PC-3 (cell line): ENCODE results near the gene CPEB1. TPM values are rescaled to one million over a fixed set of nuclear protein-coding genes. Genes with fewer than 3 reads are reported as not detected.

ENCODE experiments used
- ATAC-seq: fragments of 200-7000 bp; cut with Tn5 transposase; 2 replicates; pipeline ENCODE4 v1.9.1; 2020; ENCODE audit warnings: mild to moderate bottlenecking, moderate library complexity
- BruUV-seq: library from RNA; stranded (reverse); fragments of 400-500 nt; replicated peaks from 2 replicates; lab custom pipeline; 2021; lab: Mats Ljungman, UMichigan
- CTCF ChIA-PET: fragments of 300-600 bp; sonication (Branson Sonifier 250); formaldehyde crosslinking; loops from one replicate; lab custom pipeline; 2022; ENCODE audit warnings: antibody characterized with exemption; lab: Charles Lee
- POLR2A ChIA-PET: fragments of 300-600 bp; sonication (Branson Sonifier 250); formaldehyde crosslinking; loops from one replicate; lab custom pipeline; 2022; ENCODE audit warnings: antibody characterized with exemption; ENCODE audit not compliant: unreplicated experiment; lab: Charles Lee
- DNase-seq: peaks from one replicate; pipeline ENCODE4 v3.0.0-alpha.2; 2015
- H2AFZ ChIP-seq: fragments of 300-600 bp; sonication (generic); 2 replicates; pipeline ENCODE4 v1.6.0; 2016; ENCODE audit warnings: antibody characterized with exemption, low read length
- H3F3A ChIP-seq: fragments of 300-600 bp; sonication (generic); one replicate; pipeline ENCODE4 v1.6.0; 2017; ENCODE audit warnings: antibody characterized with exemption, low read length, control low read depth, mild to moderate bottlenecking; ENCODE audit not compliant: unreplicated experiment
- H3K27ac ChIP-seq: fragments of 300-600 bp; sonication (generic); 2 replicates; pipeline ENCODE4 v1.5.1; 2016; ENCODE audit warnings: mild to moderate bottlenecking, low read length
- H3K27me3 ChIP-seq: fragments of 300-600 bp; sonication (generic); 2 replicates; pipeline ENCODE4 v1.6.1; 2016; ENCODE audit warnings: low read length, mixed read lengths
- H3K36me3 ChIP-seq: fragments of 300-600 bp; sonication (generic); 2 replicates; pipeline ENCODE4 v1.6.1; 2016; ENCODE audit warnings: low read depth, mixed run types, low read length, mixed read lengths
- H3K4me1 ChIP-seq: fragments of 300-600 bp; sonication (generic); 2 replicates; pipeline ENCODE4 v1.5.1; 2016; ENCODE audit warnings: low read length; ENCODE audit not compliant: insufficient read depth
- H3K4me2 ChIP-seq: fragments of 300-600 bp; sonication (generic); 2 replicates; pipeline ENCODE4 v1.6.0; 2016; ENCODE audit warnings: low read length
- H3K4me3 ChIP-seq: fragments of 300-600 bp; sonication (generic); 2 replicates; pipeline ENCODE4 v1.5.1; 2016; ENCODE audit warnings: mild to moderate bottlenecking, low read length, mixed read lengths
- H3K79me2 ChIP-seq: fragments of 300-600 bp; sonication (generic); 2 replicates; pipeline ENCODE4 v1.6.1; 2017; ENCODE audit warnings: low read length, mixed read lengths
- H3K9ac ChIP-seq: fragments of 300-600 bp; sonication (generic); 2 replicates; pipeline ENCODE4 v1.6.0; 2016; ENCODE audit warnings: mild to moderate bottlenecking, low read length
- H3K9me2 ChIP-seq: fragments of 300-600 bp; sonication (generic); replicated peaks from 2 replicates; pipeline ENCODE4 v1.6.1; 2016; ENCODE audit warnings: mixed run types, low read length, mixed read lengths
- H3K9me3 ChIP-seq: fragments of 300-600 bp; sonication (generic); 2 replicates; pipeline ENCODE4 v1.6.1; 2016; ENCODE audit warnings: low read length, mixed read lengths
- H4K20me1 ChIP-seq: fragments of 300-600 bp; sonication (generic); 2 replicates; pipeline ENCODE4 v1.6.1; 2016; ENCODE audit warnings: low read length, mixed read lengths
- EZH2 ChIP-seq: fragments of 300-600 bp; sonication (generic); IDR thresholded peaks from one replicate; pipeline ENCODE4 v1.6.1; 2017; ENCODE audit warnings: antibody characterized with exemption, mild to moderate bottlenecking, low read length; ENCODE audit not compliant: unreplicated experiment
- EZH2phosphoT487 ChIP-seq: fragments of 300-600 bp; sonication (generic); IDR thresholded peaks from 2 replicates; pipeline ENCODE4 v1.6.1; 2018; ENCODE audit warnings: mild to moderate bottlenecking, antibody characterized with exemption, low read length, borderline replicate concordance
- intact Hi-C: fragments of 100-400 bp; cut with micrococcal nuclease; formaldehyde crosslinking; loops from 2 replicates; pipeline ENCODE4 v1.9.0; 2023
- total RNA-seq: library from RNA; depleted of rRNA; stranded (reverse); fragments of >200 nt; gene quantifications from 2 replicates; pipeline ENCODE4 v1.2.3, GENCODE V29; 2014
- TF ChIP-seq, protein P1 (sequence below): fragments of 300-600 bp; sonication (generic); conservative IDR thresholded peaks from 2 replicates; pipeline ENCODE4 v1.5.1; 2017; ENCODE audit warnings: antibody characterized with exemption, low read depth, mild to moderate bottlenecking, low read length

Gene CPEB1
- total RNA-seq, 1 experiment from 2014 or later, result 3.3 TPM

DNA sequence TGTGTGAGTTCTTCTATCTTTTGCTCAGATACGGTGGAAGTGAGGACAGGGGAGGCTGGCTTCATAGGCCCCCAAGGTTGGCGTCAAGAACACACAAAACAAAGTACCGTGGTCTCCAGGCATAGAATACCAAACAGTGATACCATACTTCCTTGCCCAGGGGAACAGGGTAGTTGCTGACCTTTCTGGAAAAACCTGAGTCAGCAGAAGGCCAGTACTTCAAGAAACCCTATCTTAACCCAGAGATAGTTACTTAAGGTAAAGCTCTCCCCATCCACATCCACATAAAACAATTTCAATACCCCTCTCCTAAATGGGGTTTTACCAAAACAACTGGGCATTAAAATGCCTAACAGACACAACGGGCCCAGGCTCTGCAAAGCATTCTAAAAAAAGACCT lies 77.3 kb downstream of the CPEB1 start:
- no TSS peak for BruUV-seq
- POLR2A ChIA-PET, result no interaction called here

DNA sequence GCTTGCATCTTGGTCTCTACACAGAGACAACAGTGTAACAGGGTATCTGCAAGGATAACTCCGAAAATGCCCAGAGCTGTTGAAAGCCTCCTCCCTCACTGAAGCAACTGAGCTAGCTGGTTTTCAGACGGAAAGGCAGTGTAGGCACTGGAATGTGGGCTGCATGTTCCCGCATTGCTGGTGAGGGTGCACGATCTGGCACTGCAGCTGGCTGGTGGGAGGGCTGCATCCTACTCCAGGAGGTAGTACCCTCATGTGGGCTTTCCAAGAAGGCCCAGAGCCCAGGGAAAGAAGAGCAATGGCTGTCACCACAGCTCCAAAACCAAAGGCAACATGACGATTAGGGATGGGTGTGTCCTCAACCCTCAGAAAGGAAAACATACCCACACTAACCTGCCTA lies 78.2 kb downstream of the CPEB1 start:
- intact Hi-C loops, result no loop called here
- H4K20me1 ChIP-seq, result no peaks in the 10 kb centered on the region
- DNase-seq (no peak), ATAC-seq (no peak)
- no peak overlapping the region for H3K27ac ChIP-seq
- ChIA-PET CTCF (interaction anchor here (0.6 kb wide), 1 partner anchor 11 kb away, joined by 3 read pairs; no protein-coding TSS in a partner anchor), POLR2A (no interaction called here)
- H3K27me3 ChIP-seq, result no peaks in the 10 kb centered on the region
- no peak overlapping the region for H3K4me3 ChIP-seq
- no peak overlapping the region for H3K4me2 ChIP-seq
- no peak overlapping the region for H2AFZ ChIP-seq
- no peaks in the 10 kb centered on the region for H3K9me2 ChIP-seq
- no TSS peak for BruUV-seq
- no peaks in the 10 kb centered on the region for H3K79me2 ChIP-seq
- H3K9ac ChIP-seq, result no peak overlapping the region
- no peaks in the 10 kb centered on the region for H3K9me3 ChIP-seq
- H3K4me1 ChIP-seq, result peaks cover 18% of the 10 kb centered on the region
- no peaks in the 10 kb centered on the region for H3K36me3 ChIP-seq
- TF ChIP-seq EZH2 (no peak), EZH2phosphoT487 (no peak)
- TF ChIP-seq, protein P1, sequence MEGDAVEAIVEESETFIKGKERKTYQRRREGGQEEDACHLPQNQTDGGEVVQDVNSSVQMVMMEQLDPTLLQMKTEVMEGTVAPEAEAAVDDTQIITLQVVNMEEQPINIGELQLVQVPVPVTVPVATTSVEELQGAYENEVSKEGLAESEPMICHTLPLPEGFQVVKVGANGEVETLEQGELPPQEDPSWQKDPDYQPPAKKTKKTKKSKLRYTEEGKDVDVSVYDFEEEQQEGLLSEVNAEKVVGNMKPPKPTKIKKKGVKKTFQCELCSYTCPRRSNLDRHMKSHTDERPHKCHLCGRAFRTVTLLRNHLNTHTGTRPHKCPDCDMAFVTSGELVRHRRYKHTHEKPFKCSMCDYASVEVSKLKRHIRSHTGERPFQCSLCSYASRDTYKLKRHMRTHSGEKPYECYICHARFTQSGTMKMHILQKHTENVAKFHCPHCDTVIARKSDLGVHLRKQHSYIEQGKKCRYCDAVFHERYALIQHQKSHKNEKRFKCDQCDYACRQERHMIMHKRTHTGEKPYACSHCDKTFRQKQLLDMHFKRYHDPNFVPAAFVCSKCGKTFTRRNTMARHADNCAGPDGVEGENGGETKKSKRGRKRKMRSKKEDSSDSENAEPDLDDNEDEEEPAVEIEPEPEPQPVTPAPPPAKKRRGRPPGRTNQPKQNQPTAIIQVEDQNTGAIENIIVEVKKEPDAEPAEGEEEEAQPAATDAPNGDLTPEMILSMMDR, result no peak
- no peaks in the 10 kb centered on the region for H3F3A ChIP-seq

More for the DNA sequence above, 77.3 kb downstream of the CPEB1 start:
- DNase-seq, result no peak
- Histone ChIP-seq H3K27me3 (0 out of 2 replicates have a peak, but pooled peaks cover 2% of the 10 kb centered on the region), H4K20me1 (no peaks in the 10 kb centered on the region), H3K9me3 (no peaks in the 10 kb centered on the region), H3K4me3 (no peak overlapping the region), H3K4me2 (no peak overlapping the region), H3K4me1 (peaks cover 18% of the 10 kb centered on the region), H3K36me3 (no peaks in the 10 kb centered on the region), H3K27ac (no peak overlapping the region), H3K9ac (no peak overlapping the region), H3K79me2 (no peaks in the 10 kb centered on the region), H3F3A (no peaks in the 10 kb centered on the region), H2AFZ (no peak overlapping the region), H3K9me2 (no peaks in the 10 kb centered on the region)
- CTCF ChIA-PET, result no interaction called here
- no peak for ATAC-seq
- intact Hi-C loops, result no loop called here
- TF ChIP-seq EZH2, result no peak
- no peak for TF ChIP-seq EZH2phosphoT487
- TF ChIP-seq, protein P1, result no peak

DNA sequence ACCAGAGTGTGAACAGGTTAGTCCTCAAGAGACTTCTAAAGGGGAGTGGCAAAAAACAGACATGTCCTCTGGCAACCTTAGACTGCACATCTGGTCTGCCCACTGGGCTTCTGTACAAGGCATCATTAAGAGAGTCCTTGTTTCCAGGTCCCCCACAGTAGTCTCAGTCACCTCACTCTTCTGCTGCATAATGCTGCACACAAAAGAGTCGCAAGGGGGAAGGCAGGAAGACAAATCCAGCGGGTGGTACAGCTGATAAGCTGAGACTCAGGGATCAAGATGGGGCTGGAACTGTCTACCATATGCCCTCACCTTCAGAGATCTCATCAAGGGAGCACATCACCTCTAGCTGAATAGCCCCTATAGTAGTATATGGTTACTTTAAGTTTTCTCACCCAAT lies 79.5 kb downstream of the CPEB1 start:
- H3K4me3 ChIP-seq, result no peak overlapping the region
- ChIA-PET CTCF (no interaction called here), POLR2A (no interaction called here)
- no peak for ATAC-seq
- H3K27ac ChIP-seq, result no peak overlapping the region
- TF ChIP-seq EZH2, result no peak
- TF ChIP-seq, protein P1, result no peak
- no peak for TF ChIP-seq EZH2phosphoT487
- H3K27me3 ChIP-seq, result no peaks in the 10 kb centered on the region
- no peaks in the 10 kb centered on the region for H3F3A ChIP-seq
- intact Hi-C loops, result no loop called here
- DNase-seq, result no peak
- no TSS peak for BruUV-seq
- no peaks in the 10 kb centered on the region for H4K20me1 ChIP-seq
- H3K4me1 ChIP-seq, result peaks cover 18% of the 10 kb centered on the region
- no peak overlapping the region for H2AFZ ChIP-seq
- H3K79me2 ChIP-seq, result no peaks in the 10 kb centered on the region
- H3K9me2 ChIP-seq, result no peaks in the 10 kb centered on the region
- no peak overlapping the region for H3K9ac ChIP-seq
- no peaks in the 10 kb centered on the region for H3K36me3 ChIP-seq
- no peak overlapping the region for H3K4me2 ChIP-seq
- no peaks in the 10 kb centered on the region for H3K9me3 ChIP-seq
